Mononuclear cell (primary cell): Measurements from ENCODE around the gene CASZ1. TPM values are rescaled to one million over a fixed set of nuclear protein-coding genes. Genes with fewer than 3 reads are reported as not detected.

Experiments
- H3K27me3 ChIP-seq: 2 replicates; pipeline ENCODE4 v1.6.0; 2011; ENCODE audit warnings: low read length, control low read depth; ENCODE audit not compliant: insufficient read depth
- H3K4me1 ChIP-seq: 2 replicates; pipeline ENCODE4 v1.5.1; 2011; ENCODE audit warnings: mild to moderate bottlenecking, low read length, control low read depth; ENCODE audit not compliant: insufficient read depth
- H3K4me3 ChIP-seq: 2 replicates; pipeline ENCODE4 v1.5.1; 2011; ENCODE audit warnings: mild to moderate bottlenecking, low read length, moderate library complexity
- H3K9me3 ChIP-seq: 2 replicates; pipeline ENCODE4 v1.5.1; 2011; ENCODE audit warnings: low read depth, mild to moderate bottlenecking, control low read depth, low read length
- total RNA-seq: library from RNA; depleted of rRNA; stranded (reverse); fragments of >200 nt; gene quantifications from one replicate; pipeline ENCODE4 v1.2.3, GENCODE V29; 2012

The CASZ1 gene
- total RNA-seq, 1 donor: 18.8 TPM

- Histone ChIP-seq H3K9me3 (no peaks in the 10 kb centered on the region), H3K27me3 (no peaks in the 10 kb centered on the region), H3K4me1 (no peaks in the 10 kb centered on the region), H3K4me3 (no peak overlapping the region)
Measured at GRCh38 chr1:10741696-10742095, 54.8 kb downstream of the CASZ1 start.

- Histone ChIP-seq H3K9me3 (no peaks in the 10 kb centered on the region), H3K4me3 (no peak overlapping the region), H3K4me1 (no peaks in the 10 kb centered on the region), H3K27me3 (no peaks in the 10 kb centered on the region)
Measured at GRCh38 chr1:10740123-10740522, 56.3 kb downstream of the CASZ1 start.

GRCh38 chr1:10739589-10739988 lies 56.9 kb downstream of the CASZ1 start:
- Histone ChIP-seq H3K4me3 (no peak overlapping the region), H3K4me1 (no peaks in the 10 kb centered on the region), H3K9me3 (no peaks in the 10 kb centered on the region), H3K27me3 (no peaks in the 10 kb centered on the region)

- no peaks in the 10 kb centered on the region for H3K4me1 ChIP-seq
- no peaks in the 10 kb centered on the region for H3K9me3 ChIP-seq
- no peak overlapping the region for H3K4me3 ChIP-seq
- no peaks in the 10 kb centered on the region for H3K27me3 ChIP-seq
Measured at GRCh38 chr1:10738061-10739058, 58.1 kb downstream of the CASZ1 start.

GRCh38 chr1:10737651-10738050 lies 58.8 kb downstream of the CASZ1 start:
- H3K9me3 ChIP-seq: no peaks in the 10 kb centered on the region
- no peak overlapping the region for H3K4me3 ChIP-seq
- no peaks in the 10 kb centered on the region for H3K4me1 ChIP-seq
- no peaks in the 10 kb centered on the region for H3K27me3 ChIP-seq

- no peaks in the 10 kb centered on the region for H3K9me3 ChIP-seq
- no peaks in the 10 kb centered on the region for H3K27me3 ChIP-seq
- no peak overlapping the region for H3K4me3 ChIP-seq
- no peaks in the 10 kb centered on the region for H3K4me1 ChIP-seq
Measured at GRCh38 chr1:10736634-10737586, 59.5 kb downstream of the CASZ1 start.

GRCh38 chr1:10735563-10736305 lies 60.7 kb downstream of the CASZ1 start:
- Histone ChIP-seq H3K4me1 (no peaks in the 10 kb centered on the region), H3K4me3 (no peak overlapping the region), H3K27me3 (no peaks in the 10 kb centered on the region), H3K9me3 (no peaks in the 10 kb centered on the region)

GRCh38 chr1:10734962-10735544 lies 61.4 kb downstream of the CASZ1 start:
- no peaks in the 10 kb centered on the region for H3K9me3 ChIP-seq
- no peak overlapping the region for H3K4me3 ChIP-seq
- H3K27me3 ChIP-seq: no peaks in the 10 kb centered on the region

GRCh38 chr1:10734375-10734774 lies 62.1 kb downstream of the CASZ1 start:
- no peak overlapping the region for H3K4me3 ChIP-seq
- H3K27me3 ChIP-seq: no peaks in the 10 kb centered on the region
- H3K9me3 ChIP-seq: no peaks in the 10 kb centered on the region
- H3K4me1 ChIP-seq: no peaks in the 10 kb centered on the region

More at GRCh38 chr1:10734962-10735544, 61.4 kb downstream of the CASZ1 start:
- H3K4me1 ChIP-seq: no peaks in the 10 kb centered on the region

- Histone ChIP-seq H3K27me3 (no peaks in the 10 kb centered on the region), H3K4me1 (no peaks in the 10 kb centered on the region), H3K9me3 (no peaks in the 10 kb centered on the region), H3K4me3 (no peak overlapping the region)
Measured at GRCh38 chr1:10733474-10734366, 62.7 kb downstream of the CASZ1 start.

- no peaks in the 10 kb centered on the region for H3K9me3 ChIP-seq
- H3K27me3 ChIP-seq: no peaks in the 10 kb centered on the region
- no peaks in the 10 kb centered on the region for H3K4me1 ChIP-seq
- H3K4me3 ChIP-seq: no peak overlapping the region
Measured at GRCh38 chr1:10730985-10731384, 65.5 kb downstream of the CASZ1 start.

- Histone ChIP-seq H3K27me3 (no peaks in the 10 kb centered on the region), H3K4me3 (no peak overlapping the region), H3K4me1 (no peaks in the 10 kb centered on the region), H3K9me3 (no peaks in the 10 kb centered on the region)
Measured at GRCh38 chr1:10728595-10729410, 67.6 kb downstream of the CASZ1 start.

GRCh38 chr1:10727751-10728232 lies 68.7 kb downstream of the CASZ1 start:
- Histone ChIP-seq H3K4me1 (no peaks in the 10 kb centered on the region), H3K4me3 (no peak overlapping the region), H3K9me3 (no peaks in the 10 kb centered on the region), H3K27me3 (no peaks in the 10 kb centered on the region)
